Placental pericyte (primary cell): ENCODE data around the gene SLC9A5. TPM values are rescaled to one million over a fixed set of nuclear protein-coding genes. Genes with fewer than 3 reads are reported as not detected.

Experiments
- small RNA-seq: library from RNA; depleted of rRNA; stranded (forward); fragments of <200 nt; gene quantifications from one replicate; pipeline ENCODE3, GENCODE V24; 2012; ENCODE audit warnings: low replicate concordance
- total RNA-seq: library from RNA; depleted of rRNA; stranded (reverse); fragments of >200 nt; gene quantifications from 2 replicates; pipeline ENCODE4 v1.2.3, GENCODE V29; 2012

Gene SLC9A5, protein sequence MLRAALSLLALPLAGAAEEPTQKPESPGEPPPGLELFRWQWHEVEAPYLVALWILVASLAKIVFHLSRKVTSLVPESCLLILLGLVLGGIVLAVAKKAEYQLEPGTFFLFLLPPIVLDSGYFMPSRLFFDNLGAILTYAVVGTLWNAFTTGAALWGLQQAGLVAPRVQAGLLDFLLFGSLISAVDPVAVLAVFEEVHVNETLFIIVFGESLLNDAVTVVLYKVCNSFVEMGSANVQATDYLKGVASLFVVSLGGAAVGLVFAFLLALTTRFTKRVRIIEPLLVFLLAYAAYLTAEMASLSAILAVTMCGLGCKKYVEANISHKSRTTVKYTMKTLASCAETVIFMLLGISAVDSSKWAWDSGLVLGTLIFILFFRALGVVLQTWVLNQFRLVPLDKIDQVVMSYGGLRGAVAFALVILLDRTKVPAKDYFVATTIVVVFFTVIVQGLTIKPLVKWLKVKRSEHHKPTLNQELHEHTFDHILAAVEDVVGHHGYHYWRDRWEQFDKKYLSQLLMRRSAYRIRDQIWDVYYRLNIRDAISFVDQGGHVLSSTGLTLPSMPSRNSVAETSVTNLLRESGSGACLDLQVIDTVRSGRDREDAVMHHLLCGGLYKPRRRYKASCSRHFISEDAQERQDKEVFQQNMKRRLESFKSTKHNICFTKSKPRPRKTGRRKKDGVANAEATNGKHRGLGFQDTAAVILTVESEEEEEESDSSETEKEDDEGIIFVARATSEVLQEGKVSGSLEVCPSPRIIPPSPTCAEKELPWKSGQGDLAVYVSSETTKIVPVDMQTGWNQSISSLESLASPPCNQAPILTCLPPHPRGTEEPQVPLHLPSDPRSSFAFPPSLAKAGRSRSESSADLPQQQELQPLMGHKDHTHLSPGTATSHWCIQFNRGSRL
- total RNA-seq = 1.1 and 1.6 TPM in 2 replicates

DNA sequence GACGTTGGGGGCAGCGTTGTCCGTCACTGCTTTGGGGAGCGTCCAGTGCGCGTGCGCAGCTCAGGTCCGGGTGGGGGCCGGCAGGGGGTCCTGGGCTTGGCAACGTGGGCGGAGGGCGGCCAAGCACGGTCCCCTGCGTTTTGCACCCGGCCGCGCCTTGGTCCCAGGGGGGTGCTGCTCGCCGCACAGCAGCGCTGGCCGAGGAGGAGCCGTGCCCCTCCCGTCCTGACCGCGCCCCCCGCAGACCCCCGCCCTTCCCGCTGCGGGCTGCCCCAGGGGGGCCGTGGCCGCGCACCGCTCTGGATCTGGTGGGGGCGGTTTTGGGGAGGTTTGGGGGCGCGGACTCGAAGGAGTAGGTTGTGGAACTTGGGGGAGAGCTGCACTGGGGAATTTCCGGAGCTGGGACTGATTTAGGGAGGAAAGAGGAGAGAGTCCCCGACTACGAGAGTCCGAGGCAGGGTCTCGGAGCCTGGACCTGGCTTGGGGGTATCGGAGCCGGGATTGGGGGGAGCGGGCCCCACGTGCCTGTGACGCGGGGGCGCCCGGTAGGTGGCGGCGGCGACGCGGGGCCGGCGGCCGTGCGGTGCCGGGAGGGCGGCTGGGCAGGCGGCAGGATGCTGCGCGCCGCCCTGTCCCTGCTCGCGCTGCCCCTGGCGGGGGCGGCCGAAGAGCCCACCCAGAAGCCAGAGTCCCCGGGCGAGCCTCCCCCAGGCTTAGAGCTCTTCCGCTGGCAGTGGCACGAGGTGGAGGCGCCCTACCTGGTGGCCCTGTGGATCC lies at the start of gene SLC9A5:
Gene SLC9A5, plus strand, starts transcription at position 579 of the 777 bp plus-strand sequence. Its CDS starts 36 bp downstream, at position 615.

DNA sequence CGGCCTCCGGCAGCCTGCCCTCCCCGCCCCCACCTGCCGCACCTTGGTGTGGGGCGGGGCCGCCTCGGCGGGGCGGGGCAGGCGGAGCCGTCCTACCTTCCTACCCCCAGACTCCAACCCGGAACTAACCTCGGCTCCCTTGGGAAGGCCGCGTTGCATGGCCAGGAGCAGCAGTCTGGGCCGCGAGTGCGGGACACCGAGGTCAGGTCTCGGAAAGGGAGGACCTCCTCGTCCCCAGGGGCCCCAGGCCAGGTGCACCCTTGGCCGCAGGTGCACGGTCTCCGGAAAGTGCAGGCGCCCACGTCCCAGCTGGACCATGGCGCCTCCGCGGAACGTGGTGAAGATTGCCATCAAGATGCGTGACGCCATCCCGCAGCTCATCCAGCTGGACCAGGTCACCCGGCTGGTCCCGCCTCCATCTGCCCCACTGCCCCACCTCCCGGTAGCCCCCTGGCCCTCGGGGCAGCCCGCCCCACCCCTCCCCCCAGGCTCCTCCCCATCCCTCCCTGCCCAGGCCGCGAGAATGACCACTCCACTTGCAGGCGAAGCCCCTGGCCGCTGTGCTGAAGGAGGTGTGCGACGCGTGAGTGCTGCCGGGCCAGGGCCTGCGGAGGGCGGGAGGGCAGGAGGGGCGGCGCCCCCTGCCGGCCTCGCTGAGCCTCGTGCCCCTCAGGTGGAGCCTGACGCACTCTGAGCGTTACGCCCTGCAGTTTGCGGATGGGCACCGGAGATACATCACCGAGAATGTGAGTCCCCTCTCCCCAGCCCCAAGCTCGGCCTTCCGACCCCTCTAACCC lies 49.6 kb upstream of the SLC9A5 start, which contains the start of gene ELMO3:
Gene ELMO3, plus strand, starts transcription at position 121 of the 797 bp plus-strand sequence. Its CDS starts 196 bp downstream, at position 317.

DNA sequence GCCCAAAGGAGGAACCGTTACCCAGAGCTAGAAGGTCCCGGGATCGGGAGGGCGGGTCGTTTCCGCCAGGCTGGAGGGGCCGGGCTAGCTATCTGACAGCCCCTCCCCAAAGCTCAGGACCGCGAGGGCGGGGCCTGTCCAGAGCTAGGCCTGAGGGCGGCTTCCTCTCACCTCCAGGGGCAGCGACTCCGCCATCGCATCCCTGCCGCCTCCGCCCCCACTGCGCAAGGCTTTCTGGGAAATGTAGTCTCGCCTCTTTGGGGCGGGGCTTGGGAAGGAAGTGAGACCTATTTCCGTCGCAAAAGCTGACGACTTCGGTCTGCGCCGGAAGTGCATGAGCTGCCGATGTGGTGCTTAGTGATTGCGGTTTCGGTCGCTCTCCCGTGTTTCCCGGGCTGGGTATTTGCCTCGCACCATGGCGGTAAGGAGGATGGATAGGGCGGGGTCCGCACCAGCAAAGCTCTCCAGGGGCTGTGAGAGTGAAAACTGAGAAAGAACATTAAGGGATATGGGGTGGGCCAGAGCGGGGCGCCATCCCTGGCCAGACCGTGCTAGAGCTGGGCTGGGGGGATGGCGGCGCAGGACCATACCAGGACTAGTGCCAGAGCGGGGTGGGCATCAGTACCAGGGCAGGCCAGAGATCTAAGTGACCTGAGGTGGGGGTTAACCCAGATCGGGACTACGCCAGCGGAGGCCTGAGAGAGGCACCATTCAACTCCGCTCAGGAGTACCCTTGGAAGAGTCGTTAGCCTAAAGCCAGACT lies 21.8 kb upstream of the SLC9A5 start, which contains the start of gene TMEM208:
Gene TMEM208, plus strand, starts transcription at position 327 of the 763 bp plus-strand sequence. Its CDS starts 89 bp downstream, at position 416.

DNA sequence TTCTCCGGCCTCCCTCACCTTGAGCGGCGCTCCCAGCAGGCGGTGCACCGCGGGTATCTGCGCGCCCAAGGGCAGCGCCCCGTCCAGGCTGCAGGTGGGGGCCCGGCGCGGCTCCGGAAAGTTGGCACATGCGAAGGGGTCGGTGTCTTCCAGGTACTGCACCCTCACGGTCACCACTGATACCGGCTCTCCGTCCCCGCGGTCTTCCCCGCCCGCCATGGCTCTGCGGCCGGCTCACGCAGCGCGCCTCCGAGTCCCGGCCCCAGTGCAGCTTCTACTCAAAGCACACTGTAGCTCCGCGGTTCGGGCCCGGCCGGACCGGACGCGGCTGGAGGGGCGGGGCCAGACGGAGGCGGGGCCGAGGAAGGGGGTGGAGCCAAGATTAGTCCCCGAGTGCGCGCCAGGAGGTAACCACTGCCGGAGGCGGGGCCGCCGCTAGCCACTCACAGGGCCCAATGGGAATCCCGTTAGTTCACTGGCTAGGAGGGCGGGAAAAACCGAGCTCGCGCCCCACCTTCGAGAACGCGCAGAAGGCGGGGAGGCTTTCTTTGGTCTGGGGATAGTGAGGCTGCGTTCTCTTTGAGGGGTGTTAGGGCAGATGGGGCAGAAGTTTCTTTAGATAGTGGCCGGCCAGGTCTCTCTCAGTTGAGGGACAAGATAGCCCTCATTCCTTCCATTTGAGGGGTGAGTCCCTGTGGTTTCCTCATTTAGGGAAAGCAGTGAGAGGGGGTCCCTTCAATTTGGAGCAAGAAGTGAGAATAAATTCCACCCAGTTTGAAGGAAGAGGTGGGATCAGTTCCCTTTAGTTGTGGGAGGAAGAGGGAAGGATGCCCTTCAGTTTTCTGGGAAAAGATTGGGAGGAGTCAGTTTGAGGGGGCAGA lies 1.3 kb upstream of the SLC9A5 start, which contains the start of gene FHOD1:
Gene FHOD1, minus strand, starts transcription at position 290 of the 881 bp plus-strand sequence. Its CDS starts 71 bp downstream, at position 219.

DNA sequence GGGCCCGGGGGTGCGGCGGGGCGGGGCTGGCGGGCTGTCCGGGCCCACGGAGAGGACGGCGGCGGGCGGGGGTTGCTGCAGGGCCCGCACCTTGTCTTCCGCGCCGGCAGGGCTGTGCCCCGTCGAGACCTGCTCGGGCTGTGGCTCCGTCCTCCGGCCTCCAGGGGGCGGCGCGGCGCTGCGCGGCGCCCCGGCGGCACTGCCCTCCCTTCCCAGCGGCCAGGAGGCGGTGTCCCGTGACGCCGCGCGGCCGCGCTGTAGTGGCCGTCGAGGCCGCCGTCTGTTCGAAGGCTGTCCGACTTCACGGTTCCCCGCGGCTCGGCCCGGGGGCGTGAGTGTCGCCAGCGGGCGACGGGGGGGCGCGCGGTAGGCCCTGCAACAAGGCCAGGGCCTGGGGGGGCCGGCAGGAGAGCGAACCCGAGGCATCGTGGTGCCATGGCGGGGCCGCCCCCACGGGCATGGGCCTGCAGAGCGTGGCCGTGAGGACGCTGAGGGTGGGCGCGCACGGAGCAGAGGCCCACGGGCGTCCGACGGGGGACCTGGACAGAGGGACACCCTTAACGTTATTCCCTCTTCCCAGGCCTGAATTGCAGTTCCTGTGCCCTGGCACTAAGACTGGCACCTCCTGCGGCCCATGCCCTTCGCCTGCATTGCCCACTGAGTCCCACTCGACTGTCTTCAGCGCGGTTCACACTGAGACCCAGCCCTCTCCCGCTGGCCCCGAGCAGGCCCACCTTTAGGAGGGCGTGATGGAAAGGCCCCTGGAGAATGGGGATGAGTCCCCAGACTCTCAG lies 30.7 kb downstream of the SLC9A5 start, which contains the start of gene PLEKHG4:
Gene PLEKHG4, plus strand, starts transcription at position 237 of the 794 bp plus-strand sequence. Its CDS starts 513 bp downstream, at position 750.

Small RNA genes within 50 kb of the gene (small RNA-seq; reads per million reads assigned to genes)
- 2.2 reads per million, percentile 71 among the genes with 10 or more reads in this experiment for gene MIR328

Other genes starting within 250 kb of the SLC9A5 start
- gene CBFB, start 219.8 kb upstream of the SLC9A5 start, total RNA-seq = 88.4 and 124 TPM in 2 replicates
- 14.0 and 21.0 TPM in 2 replicates for gene PHAF1, start 139.0 kb upstream of the SLC9A5 start, total RNA-seq
- gene B3GNT9, start 98.0 kb upstream of the SLC9A5 start, total RNA-seq = 57.3 and 63.7 TPM in 2 replicates
- 19.8 and 24.3 TPM in 2 replicates for gene TRADD, start 89.1 kb upstream of the SLC9A5 start, total RNA-seq
- gene FBXL8, start 89.0 kb upstream of the SLC9A5 start, total RNA-seq = 9.6 and 12.7 TPM in 2 replicates
- gene HSF4, start 84.2 kb upstream of the SLC9A5 start, total RNA-seq = 2.4 and 9.4 TPM in 2 replicates
- 13.6 and 15.6 TPM in 2 replicates for gene NOL3, start 78.4 kb upstream of the SLC9A5 start, total RNA-seq
- 5.0 and 11.2 TPM in 2 replicates for gene MATCAP1, start 65.0 kb upstream of the SLC9A5 start, total RNA-seq
- gene EXOC3L1, start 58.8 kb upstream of the SLC9A5 start, total RNA-seq = not detected in 2 replicates
- 69.6 and 120 TPM in 2 replicates for gene E2F4, start 56.8 kb upstream of the SLC9A5 start, total RNA-seq
- 0.72 and 0.88 TPM in 2 replicates for gene ELMO3, start 49.8 kb upstream of the SLC9A5 start, total RNA-seq
- 36.4 and 42.0 TPM in 2 replicates for gene TMEM208, start 21.8 kb upstream of the SLC9A5 start, total RNA-seq
- 7.0 and 40.2 TPM in 2 replicates for gene FHOD1, start 1.5 kb upstream of the SLC9A5 start, total RNA-seq
- 6.6 and 21.0 TPM in 2 replicates for gene PLEKHG4, start 30.6 kb downstream of the SLC9A5 start, total RNA-seq
- under 0.01 TPM in 1 of 2 replicates, not detected in the other for gene KCTD19, start 77.8 kb downstream of the SLC9A5 start, total RNA-seq
- gene LRRC36, start 77.8 kb downstream of the SLC9A5 start, total RNA-seq = not detected in 2 replicates
- gene TPPP3, start 144.5 kb downstream of the SLC9A5 start, total RNA-seq = 0.88 and 1.1 TPM in 2 replicates
- gene ZDHHC1, start 167.5 kb downstream of the SLC9A5 start, total RNA-seq = 4.6 and 6.0 TPM in 2 replicates
- under 0.01 TPM in 1 of 2 replicates, not detected in the other for gene HSD11B2, start 182.1 kb downstream of the SLC9A5 start, total RNA-seq
- gene ATP6V0D1, start 232.2 kb downstream of the SLC9A5 start, total RNA-seq = 149 and 198 TPM in 2 replicates
- gene AGRP, start 234.6 kb downstream of the SLC9A5 start, total RNA-seq = not detected in 2 replicates